NB4 (cell line): ENCODE measurements around the gene GRK2.

Experiments
- DNase-seq: peaks from one replicate; pipeline ENCODE4 v3.0.0; 2010; ENCODE audit warnings: low read depth
- H3K4me3 ChIP-seq: one replicate; pipeline ENCODE4 v1.5.1; 2011; ENCODE audit warnings: mild to moderate bottlenecking, low read depth, low read length, moderate library complexity
- CTCF ChIP-seq: IDR thresholded peaks from one replicate; pipeline ENCODE4 v1.5.1; 2012; ENCODE audit warnings: low read depth, low read length
- MAX ChIP-seq: IDR thresholded peaks from 2 replicates; pipeline ENCODE4 v1.6.1; 2011; ENCODE audit warnings: low read depth, low read length
- MYC ChIP-seq: IDR thresholded peaks from 2 replicates; pipeline ENCODE4 v1.6.1; 2011; ENCODE audit warnings: low read depth, low read length
- POLR2A ChIP-seq: IDR thresholded peaks from 2 replicates; pipeline ENCODE4 v1.6.1; 2011; ENCODE audit warnings: mild to moderate bottlenecking; ENCODE audit not compliant: insufficient read length; ENCODE audit errors: extremely low read depth

The GRK2 gene

GRCh38 chr11:67268081-67268961 is 2.0 kb downstream of the GRK2 start:
- H3K4me3 ChIP-seq = peak overlapping the region; percentile 89
- peak; percentile 99 for DNase-seq
- TF ChIP-seq POLR2A = peak; percentile 82
- peak; percentile 99 for TF ChIP-seq MYC
- TF ChIP-seq CTCF = no peak
- TF ChIP-seq MAX = peak; percentile 95

GRCh38 chr11:67268962-67269268 is 2.6 kb downstream of the GRK2 start:
- TF ChIP-seq MAX = 0 out of 2 replicates have a peak, but pooled peaks have one; percentile 5
- TF ChIP-seq CTCF = no peak
- TF ChIP-seq POLR2A = no peak
- peak overlapping the region; percentile 89 for H3K4me3 ChIP-seq
- no peak for DNase-seq

GRCh38 chr11:67269401-67270255 is 3.4 kb downstream of the GRK2 start:
- H3K4me3 ChIP-seq = peak overlapping the region; percentile 89
- TF ChIP-seq POLR2A = peak; percentile 39
- TF ChIP-seq MYC = no peak
- DNase-seq = peak; percentile 75

- TF ChIP-seq MAX (peak; percentile 28; the same call in 1 of the 2 replicates), POLR2A (no peak)
- H3K4me3 ChIP-seq = peak overlapping the region; percentile 89
- DNase-seq = peak; percentile 96
Measured at GRCh38 chr11:67270256-67271204, 4.3 kb downstream of the GRK2 start.

GRCh38 chr11:67271205-67271540 is 4.9 kb downstream of the GRK2 start:
- peak overlapping the region; percentile 89 for H3K4me3 ChIP-seq
- no peak for DNase-seq

More at GRCh38 chr11:67271205-67271540, 4.9 kb downstream of the GRK2 start:
- TF ChIP-seq POLR2A = no peak
- TF ChIP-seq MAX = no peak
- no peak for TF ChIP-seq MYC
- TF ChIP-seq CTCF = no peak
